ENCODE data around the gene TTC17. TPM values are rescaled to one million over a fixed set of nuclear protein-coding genes. Genes with fewer than 3 reads are reported as not detected.
"Not testable (repeated sequence)": the region's sequence is repeated elsewhere in the genome, so short reads cannot be mapped to it uniquely, and the experiment has no call there.

TTC17 gene
- polyA plus RNA-seq, 3 donors, result 34.7 to 82.5 (median 40.8) TPM

DNA sequence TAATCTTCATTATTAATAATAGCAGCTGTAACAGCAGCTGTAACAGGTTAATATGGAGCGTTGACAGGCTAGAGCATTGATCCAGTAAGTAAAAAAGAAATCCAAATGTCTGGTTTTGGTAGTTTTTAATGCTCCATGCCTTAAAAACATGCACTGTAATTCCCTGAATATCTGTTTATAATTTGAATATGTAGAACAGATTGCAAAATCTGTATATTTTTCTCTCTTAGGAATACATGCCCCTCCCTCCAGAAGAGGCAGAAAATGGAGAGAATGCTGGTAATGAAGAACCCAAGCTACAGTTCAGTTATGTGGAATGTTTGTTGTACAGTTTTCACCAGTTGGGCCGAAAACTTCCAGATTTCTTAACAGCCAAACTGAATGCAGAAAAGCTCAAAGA, 30.2 kb upstream of the TTC17 start:
- H4K20me1 ChIP-seq (ENCODE audit: insufficient read depth, low read length), result no peaks in the 10 kb centered on the region
- Mint-ChIP-seq H3K4me3 (no peak overlapping the region), H3K27me3 (ENCODE audit: low read depth in 3 of 3) (no peaks in the 10 kb centered on the region), H3K4me1 (no peaks in the 10 kb centered on the region), H3K9me3 (no peaks in the 10 kb centered on the region), H3K27ac (no peak overlapping the region), H3K36me3 (peaks cover 88 to 89% of the 10 kb centered on the region in 2 donors)
- no peaks in the 10 kb centered on the region for H3K9me3 ChIP-seq (replicated peaks in 1 of 2; ENCODE audit: control insufficient read depth in 1 of 2, insufficient read depth in 1 of 2, low read length in 2 of 2)
- WGBS (ENCODE audit: insufficient coverage), result no CpG with 5 or more reads among the region's 2 CpGs
- no peaks in the 10 kb centered on the region for H3K79me2 ChIP-seq (ENCODE audit: insufficient read depth, low read length)
- DNase-seq, result no peak
- H2AFZ ChIP-seq (ENCODE audit: insufficient read depth, low read depth, low read length, poor library complexity, severe bottlenecking), result no peak overlapping the region
- no peaks in the 10 kb centered on the region for H3K4me1 ChIP-seq (ENCODE audit: control insufficient read depth in 1 of 2, insufficient read depth in 2 of 2, low read length in 2 of 2)
- no peak overlapping the region for H3K27ac ChIP-seq (ENCODE audit: low read depth in 1 of 2, low read length in 2 of 2)
- intact Hi-C loops (cut with micrococcal nuclease), result loop anchor here in 1 of 2 donors (10.0 kb wide), 1 partner anchor 66 kb away; no protein-coding TSS in a partner anchor
- TF ChIP-seq, protein P1, sequence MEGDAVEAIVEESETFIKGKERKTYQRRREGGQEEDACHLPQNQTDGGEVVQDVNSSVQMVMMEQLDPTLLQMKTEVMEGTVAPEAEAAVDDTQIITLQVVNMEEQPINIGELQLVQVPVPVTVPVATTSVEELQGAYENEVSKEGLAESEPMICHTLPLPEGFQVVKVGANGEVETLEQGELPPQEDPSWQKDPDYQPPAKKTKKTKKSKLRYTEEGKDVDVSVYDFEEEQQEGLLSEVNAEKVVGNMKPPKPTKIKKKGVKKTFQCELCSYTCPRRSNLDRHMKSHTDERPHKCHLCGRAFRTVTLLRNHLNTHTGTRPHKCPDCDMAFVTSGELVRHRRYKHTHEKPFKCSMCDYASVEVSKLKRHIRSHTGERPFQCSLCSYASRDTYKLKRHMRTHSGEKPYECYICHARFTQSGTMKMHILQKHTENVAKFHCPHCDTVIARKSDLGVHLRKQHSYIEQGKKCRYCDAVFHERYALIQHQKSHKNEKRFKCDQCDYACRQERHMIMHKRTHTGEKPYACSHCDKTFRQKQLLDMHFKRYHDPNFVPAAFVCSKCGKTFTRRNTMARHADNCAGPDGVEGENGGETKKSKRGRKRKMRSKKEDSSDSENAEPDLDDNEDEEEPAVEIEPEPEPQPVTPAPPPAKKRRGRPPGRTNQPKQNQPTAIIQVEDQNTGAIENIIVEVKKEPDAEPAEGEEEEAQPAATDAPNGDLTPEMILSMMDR (IDR thresholded peaks at IDR 0.05), result no peak
- no peaks in the 10 kb centered on the region for H3K27me3 ChIP-seq (ENCODE audit: control insufficient read depth in 2 of 2, insufficient read depth in 2 of 2, low read length in 2 of 2)
- H3K9ac ChIP-seq (ENCODE audit: insufficient read depth, low read length, poor library complexity, severe bottlenecking), result no peak overlapping the region
- H3K4me2 ChIP-seq (replicated peaks; ENCODE audit: extremely low read depth, low read length, poor library complexity, severe bottlenecking), result no peak overlapping the region
- peaks cover 90 to 100% of the 10 kb centered on the region in 2 donors for H3K36me3 ChIP-seq (replicated peaks in 1 of 2; ENCODE audit: control insufficient read depth in 1 of 2, insufficient read depth in 2 of 2, low read length in 2 of 2)
- H3K4me3 ChIP-seq (replicated peaks in 1 of 3; ENCODE audit: low read depth in 2 of 3, low read length in 3 of 3), result no peak overlapping the region

DNA sequence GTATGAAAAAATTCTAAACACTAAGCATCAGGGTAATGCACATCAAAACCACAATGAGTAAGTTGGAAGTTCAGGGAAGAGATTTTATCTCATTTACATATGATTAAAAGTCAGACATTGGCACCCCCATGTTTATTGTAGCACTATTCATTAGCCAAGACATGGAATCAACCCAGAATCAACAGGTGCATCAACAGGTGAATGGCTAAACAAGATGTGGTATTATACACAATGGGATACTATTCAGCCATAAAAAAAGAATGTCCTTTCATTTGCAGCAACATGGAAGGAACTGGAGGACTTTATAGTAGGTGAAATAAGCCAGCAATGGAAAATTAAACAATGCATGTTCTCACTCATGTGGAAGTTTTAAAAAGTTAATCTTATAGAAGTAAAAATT, 17.6 kb upstream of the TTC17 start:
- no peaks in the 10 kb centered on the region for H3K27me3 Mint-ChIP-seq (ENCODE audit: low read depth in 3 of 3)
- Histone ChIP-seq H3K9ac (ENCODE audit: insufficient read depth, low read length, poor library complexity, severe bottlenecking) (no peak overlapping the region), H3K79me2 (ENCODE audit: insufficient read depth, low read length) (no peaks in the 10 kb centered on the region), H3K9me3 (replicated peaks in 1 of 2; ENCODE audit: control insufficient read depth in 1 of 2, insufficient read depth in 1 of 2, low read length in 2 of 2) (no peaks in the 10 kb centered on the region), H3K4me1 (ENCODE audit: control insufficient read depth in 1 of 2, insufficient read depth in 2 of 2, low read length in 2 of 2) (no peaks in the 10 kb centered on the region), H3K27ac (ENCODE audit: low read depth in 1 of 2, low read length in 2 of 2) (no peak overlapping the region), H3K27me3 (ENCODE audit: control insufficient read depth in 2 of 2, insufficient read depth in 2 of 2, low read length in 2 of 2) (no peaks in the 10 kb centered on the region), H3K36me3 (replicated peaks in 1 of 2; ENCODE audit: control insufficient read depth in 1 of 2, insufficient read depth in 2 of 2, low read length in 2 of 2) (peaks cover 31 to 58% of the 10 kb centered on the region in 2 donors), H4K20me1 (ENCODE audit: insufficient read depth, low read length) (no peaks in the 10 kb centered on the region), H3K4me3 (replicated peaks in 1 of 3; ENCODE audit: low read depth in 2 of 3, low read length in 3 of 3) (no peak overlapping the region), H2AFZ (ENCODE audit: insufficient read depth, low read depth, low read length, poor library complexity, severe bottlenecking) (no peak overlapping the region), H3K4me2 (replicated peaks; ENCODE audit: extremely low read depth, low read length, poor library complexity, severe bottlenecking) (no peak overlapping the region)
- intact Hi-C loops (cut with micrococcal nuclease), result no loop called here
- TF ChIP-seq, protein P1 (IDR thresholded peaks at IDR 0.05), result no peak
- peaks cover 47 to 57% of the 10 kb centered on the region in 2 donors for H3K36me3 Mint-ChIP-seq
- H3K27ac Mint-ChIP-seq, result no peak overlapping the region
- peaks cover 0 to 3% (median 0%) of the 10 kb centered on the region in 7 donors for H3K9me3 Mint-ChIP-seq
- no peak for DNase-seq
- H3K4me1 Mint-ChIP-seq, result no peaks in the 10 kb centered on the region
- H3K4me3 Mint-ChIP-seq, result no peak overlapping the region

DNA sequence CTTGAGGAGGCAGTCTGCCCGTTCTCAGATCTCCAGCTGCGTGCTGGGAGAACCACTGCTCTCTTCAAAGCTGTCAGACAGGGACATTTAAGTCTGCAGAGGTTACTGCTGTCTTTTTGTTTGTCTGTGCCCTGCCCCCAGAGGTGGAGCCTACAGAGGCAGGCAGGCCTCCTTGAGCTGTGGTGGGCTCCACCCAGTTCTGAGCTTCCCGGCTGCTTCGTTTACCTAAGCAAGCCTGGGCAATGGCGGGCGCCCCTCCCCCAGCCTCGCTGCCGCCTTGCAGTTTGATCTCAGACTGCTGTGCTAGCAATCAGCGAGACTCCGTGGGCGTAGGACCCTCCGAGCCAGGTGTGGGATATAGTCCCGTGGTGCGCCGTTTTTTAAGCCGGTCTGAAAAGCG, 7.3 kb upstream of the TTC17 start:
- not testable (repeated sequence) for H3K4me1 ChIP-seq (ENCODE audit: control insufficient read depth in 1 of 2, insufficient read depth in 2 of 2, low read length in 2 of 2); H3K4me1 Mint-ChIP-seq; H3K4me3 ChIP-seq (replicated peaks in 1 of 3; ENCODE audit: low read depth in 2 of 3, low read length in 3 of 3); H3K36me3 ChIP-seq (replicated peaks in 1 of 2; ENCODE audit: control insufficient read depth in 1 of 2, insufficient read depth in 2 of 2, low read length in 2 of 2); H3K4me3 Mint-ChIP-seq; H3K9ac ChIP-seq (ENCODE audit: insufficient read depth, low read length, poor library complexity, severe bottlenecking); H3K27ac Mint-ChIP-seq; H3K27ac ChIP-seq (ENCODE audit: low read depth in 1 of 2, low read length in 2 of 2); H3K4me2 ChIP-seq (replicated peaks; ENCODE audit: extremely low read depth, low read length, poor library complexity, severe bottlenecking); H3K9me3 Mint-ChIP-seq; H3K79me2 ChIP-seq (ENCODE audit: insufficient read depth, low read length); H4K20me1 ChIP-seq (ENCODE audit: insufficient read depth, low read length); H2AFZ ChIP-seq (ENCODE audit: insufficient read depth, low read depth, low read length, poor library complexity, severe bottlenecking); DNase-seq; H3K27me3 Mint-ChIP-seq (ENCODE audit: low read depth in 3 of 3); H3K36me3 Mint-ChIP-seq; H3K9me3 ChIP-seq (replicated peaks in 1 of 2; ENCODE audit: control insufficient read depth in 1 of 2, insufficient read depth in 1 of 2, low read length in 2 of 2); H3K27me3 ChIP-seq (ENCODE audit: control insufficient read depth in 2 of 2, insufficient read depth in 2 of 2, low read length in 2 of 2)
- no CpG with 5 or more reads among the region's 17 CpGs for WGBS (ENCODE audit: insufficient coverage)
- intact Hi-C loops (cut with micrococcal nuclease), result loop anchor here in 1 of 2 donors (10.0 kb wide), 1 partner anchor 323 kb away; no protein-coding TSS in a partner anchor

Measured in CD14-positive monocyte (primary cell).